HG03565 (cell line): Measurements from ENCODE around the gene GCNA.

ENCODE experiments used
- ATAC-seq: cut with Tn5 transposase; IDR thresholded peaks from one replicate; pipeline ENCODE4 v1.9.1; 2021; ENCODE audit warnings: mild to moderate bottlenecking, moderate library complexity; ENCODE audit not compliant: unreplicated experiment

GCNA gene, protein sequence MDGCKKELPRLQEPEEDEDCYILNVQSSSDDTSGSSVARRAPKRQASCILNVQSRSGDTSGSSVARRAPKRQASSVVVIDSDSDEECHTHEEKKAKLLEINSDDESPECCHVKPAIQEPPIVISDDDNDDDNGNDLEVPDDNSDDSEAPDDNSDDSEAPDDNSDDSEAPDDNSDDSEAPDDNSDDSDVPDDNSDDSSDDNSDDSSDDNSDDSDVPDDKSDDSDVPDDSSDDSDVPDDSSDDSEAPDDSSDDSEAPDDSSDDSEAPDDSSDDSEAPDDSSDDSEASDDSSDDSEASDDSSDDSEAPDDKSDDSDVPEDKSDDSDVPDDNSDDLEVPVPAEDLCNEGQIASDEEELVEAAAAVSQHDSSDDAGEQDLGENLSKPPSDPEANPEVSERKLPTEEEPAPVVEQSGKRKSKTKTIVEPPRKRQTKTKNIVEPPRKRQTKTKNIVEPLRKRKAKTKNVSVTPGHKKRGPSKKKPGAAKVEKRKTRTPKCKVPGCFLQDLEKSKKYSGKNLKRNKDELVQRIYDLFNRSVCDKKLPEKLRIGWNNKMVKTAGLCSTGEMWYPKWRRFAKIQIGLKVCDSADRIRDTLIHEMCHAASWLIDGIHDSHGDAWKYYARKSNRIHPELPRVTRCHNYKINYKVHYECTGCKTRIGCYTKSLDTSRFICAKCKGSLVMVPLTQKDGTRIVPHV

DNA sequence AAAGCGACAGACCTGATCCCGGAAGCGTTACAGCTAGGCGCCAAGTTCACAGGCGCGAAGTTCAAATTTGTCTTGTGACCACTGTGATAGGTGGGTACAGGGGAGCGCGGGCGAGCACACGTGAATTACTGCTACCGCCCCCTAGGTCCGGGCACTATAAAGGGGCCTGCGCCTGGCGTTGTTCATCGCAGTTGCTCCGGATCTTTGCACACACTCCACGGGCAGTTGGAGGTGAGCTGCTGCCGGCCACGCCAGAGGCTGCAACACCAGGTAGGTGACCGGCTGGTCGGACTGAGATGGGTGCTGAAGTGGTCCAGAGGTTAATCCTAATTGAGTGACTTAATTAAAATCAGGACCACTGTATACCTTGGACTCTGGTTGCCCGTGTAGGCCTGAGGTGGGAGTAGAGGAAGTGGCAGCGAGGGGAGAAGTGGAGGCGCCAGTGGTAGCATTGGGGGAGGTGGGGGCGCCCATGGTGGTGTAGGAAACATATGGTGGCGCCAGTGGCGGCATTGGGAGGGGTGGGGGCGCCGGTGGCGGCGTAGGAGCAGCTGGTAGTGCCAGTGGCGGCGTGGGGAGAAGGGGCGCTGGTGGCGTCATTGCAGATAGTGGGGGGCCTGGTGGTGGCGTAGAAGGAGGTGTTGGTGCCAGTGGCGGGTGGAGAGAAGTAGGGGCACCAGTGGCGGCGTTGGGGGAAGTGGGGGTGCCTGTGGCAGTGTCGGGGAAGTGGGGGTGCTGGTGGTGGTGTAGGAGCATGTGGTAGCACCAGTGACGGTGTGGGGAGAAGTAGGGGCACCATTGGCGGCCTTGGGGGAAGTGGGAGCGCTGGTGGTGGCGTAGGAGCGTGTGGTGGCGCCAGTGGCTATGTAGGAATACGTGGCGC lies at the start of gene GCNA:
Gene GCNA, plus strand, starts transcription at position 185 of the 883 bp plus-strand sequence. CDS start 2,385 bp downstream, outside the sequence.
- no peak for ATAC-seq

DNA sequence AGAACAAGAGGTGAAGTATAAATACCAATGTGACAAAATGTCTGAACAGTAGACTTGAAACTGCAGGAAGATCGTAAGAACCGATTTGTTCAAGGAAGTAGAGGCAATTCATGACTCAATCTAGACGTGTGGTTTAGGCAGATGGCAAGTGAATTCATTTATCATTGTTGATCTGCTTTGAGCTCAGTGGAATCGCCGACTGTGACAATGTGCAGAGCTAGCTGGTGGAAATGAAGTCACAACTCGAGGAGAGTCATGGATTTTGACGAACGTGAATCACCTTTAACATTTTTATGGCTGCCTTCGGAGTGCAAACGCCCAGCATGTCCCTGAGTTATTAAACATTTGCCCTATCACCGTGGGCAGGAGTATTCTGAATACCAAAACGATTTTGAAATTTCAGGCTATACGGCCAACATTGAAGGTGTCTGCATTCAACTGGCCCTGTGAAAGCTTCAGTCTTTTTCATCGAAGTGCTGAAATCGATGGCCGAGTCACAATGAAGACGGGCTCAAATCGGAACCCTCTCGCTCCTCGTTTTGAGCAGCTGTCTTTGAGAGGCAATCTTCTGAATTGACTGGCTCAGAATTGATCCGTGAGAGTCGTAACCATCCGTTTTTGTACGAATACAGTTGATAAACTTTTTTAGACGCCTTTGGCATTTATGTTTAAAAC lies 46.0 kb upstream of the GCNA start:
- peak; percentile 13 for ATAC-seq

DNA sequence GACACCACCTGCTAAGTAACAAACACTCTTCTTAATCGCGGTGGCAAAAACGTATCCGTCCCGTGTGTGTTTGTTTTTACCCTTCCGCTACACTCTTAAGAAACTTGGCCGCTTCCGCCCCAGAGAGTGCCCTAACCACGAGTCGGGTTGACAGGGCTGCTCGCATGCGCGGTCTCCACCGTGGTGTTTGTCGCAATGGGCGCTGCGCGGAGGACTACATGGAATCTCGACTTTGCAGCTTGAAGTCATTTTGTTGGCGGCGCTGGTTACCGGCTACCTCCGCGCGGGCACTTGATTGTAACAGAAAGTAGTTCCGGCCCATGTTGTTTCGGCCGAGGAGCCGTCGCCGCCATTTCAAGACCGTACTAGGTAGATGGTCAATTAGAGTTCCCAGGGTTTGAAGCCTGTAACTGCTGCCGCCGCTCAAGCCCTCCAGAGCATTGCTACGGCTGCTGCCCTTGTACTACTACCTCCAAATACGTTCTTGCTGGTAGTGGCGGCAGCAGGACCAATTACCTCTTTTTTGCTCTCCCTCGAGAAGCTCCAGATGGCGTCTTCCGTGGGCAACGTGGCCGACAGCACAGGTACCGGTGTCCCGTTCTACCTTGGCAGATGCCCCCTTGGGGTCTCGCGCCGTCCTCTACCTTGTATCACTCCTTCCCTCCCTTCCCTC lies 45.3 kb upstream of the GCNA start, which contains the start of gene OGT:
Gene OGT, plus strand, starts transcription at position 352 of the 673 bp plus-strand sequence. Its CDS starts 196 bp downstream, at position 548.
- ATAC-seq, result peak; percentile 67

DNA sequence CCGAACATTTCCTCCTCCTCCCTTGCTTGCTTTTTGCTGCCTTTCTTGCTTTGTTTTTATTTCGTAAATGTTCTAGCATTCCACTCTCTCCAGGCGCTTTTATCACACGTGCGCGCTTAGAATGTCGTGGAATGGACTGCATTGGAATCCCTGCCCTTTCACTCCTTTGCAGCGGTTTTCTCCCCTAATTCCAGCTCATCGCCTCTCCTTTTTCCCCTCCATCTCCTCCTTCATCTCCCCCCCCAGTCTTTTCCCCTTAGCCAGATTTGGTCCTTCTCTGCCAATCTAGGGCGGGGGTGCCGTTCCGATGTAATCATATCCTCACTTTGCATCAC lies 44.8 kb upstream of the GCNA start:
- no peak for ATAC-seq

DNA sequence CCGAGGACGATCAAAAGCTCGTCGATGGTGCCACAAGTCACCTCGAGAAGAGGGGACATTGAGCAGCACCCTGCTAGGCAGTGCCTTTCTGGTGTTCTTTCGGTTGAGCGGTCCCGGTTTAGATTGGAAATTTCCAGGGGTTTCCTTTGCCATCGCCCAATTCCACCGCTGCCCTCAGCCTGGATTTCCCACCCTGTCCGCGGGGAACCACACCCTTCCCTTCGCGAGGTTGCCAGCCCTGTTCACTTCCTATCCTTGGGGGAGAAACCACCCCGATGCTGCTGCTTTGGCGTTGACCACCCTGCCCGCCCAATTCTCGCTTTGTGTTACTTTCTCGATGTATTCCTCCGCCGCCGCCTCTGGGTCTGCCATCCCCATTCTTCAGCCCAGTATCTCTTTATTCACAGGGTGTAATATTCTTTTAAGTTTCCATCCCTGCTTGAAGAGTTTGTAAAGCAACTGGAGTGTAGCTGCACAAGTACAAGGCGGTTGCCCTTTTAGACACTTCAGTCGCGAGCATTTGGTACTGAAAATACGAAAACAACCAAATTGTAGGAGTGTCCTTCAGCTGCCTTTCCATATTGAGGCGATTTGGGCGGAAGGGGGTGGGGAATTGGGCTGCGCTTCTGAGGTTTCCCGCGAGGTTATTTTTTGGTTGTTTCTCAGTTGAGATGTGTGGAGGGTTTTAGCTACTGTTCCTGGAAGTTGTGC lies 44.2 kb upstream of the GCNA start:
- no peak for ATAC-seq

DNA sequence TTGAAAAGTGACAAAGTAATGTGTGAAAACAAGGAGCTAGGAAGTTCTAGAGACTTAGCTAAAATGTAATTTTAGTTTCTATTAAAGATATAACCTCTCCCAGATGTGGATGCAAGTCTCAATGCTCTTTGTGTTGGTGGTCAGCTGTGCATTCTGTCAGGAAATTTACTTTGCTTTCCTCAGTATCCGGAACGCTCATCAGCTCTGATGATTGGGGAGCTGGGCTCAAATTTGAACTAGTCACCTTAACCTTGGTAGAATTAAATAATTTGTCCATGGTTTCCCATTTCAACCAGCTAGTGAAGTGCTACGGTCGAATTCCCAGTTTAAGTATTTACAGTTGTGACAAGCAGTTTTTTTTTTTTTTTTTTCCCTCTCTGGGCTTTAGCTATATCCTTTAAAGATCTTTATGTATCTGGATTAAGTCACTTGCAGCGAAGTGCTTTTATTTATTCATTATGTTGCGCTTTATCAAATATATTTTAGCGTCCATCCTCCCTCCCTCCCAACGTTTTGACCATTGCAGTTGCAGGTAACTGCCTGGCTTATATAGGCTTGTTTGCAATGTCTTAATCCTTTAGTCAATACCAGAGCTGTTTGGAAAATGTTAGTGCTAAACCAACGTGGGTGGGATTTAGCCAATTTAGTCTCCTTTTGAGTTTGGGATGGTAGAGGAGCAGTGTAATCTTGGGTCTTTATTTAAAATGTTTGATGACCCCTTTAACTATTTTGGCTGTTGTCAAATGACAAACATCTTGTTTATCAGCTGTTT lies 43.3 kb upstream of the GCNA start:
- no peak for ATAC-seq

DNA sequence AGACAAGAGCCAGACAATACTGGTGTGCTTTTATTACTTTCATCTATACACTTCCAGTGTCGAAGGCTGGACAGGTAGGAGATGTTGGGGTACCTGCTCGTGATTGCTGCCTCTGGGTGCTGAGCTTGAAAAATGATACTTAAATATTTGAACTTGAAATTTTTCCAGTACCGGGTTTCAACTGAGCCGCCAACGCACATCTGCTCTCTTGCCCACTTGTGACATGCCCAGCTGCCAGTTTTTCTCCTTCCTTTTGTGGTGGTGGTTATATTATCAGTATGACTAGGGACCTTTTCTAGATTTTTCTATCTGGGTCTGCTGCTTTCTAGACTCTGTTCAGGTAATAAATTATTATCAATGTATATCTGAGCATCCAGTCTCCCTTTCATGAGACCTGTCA lies 42.0 kb upstream of the GCNA start:
- ATAC-seq, result no peak

DNA sequence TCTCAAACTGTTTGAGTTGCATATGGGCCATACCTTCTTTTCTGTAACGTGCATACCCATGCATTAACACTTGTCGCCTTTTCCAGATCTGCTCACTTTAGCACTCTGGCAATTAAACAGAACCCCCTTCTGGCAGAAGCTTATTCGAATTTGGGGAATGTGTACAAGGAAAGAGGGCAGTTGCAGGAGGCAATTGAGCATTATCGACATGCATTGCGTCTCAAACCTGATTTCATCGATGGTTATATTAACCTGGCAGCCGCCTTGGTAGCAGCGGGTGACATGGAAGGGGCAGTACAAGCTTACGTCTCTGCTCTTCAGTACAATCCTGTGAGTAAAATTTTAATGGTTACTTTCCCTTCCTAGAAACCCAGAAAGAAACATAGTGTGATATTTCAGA lies 40.5 kb upstream of the GCNA start:
- no peak for ATAC-seq

DNA sequence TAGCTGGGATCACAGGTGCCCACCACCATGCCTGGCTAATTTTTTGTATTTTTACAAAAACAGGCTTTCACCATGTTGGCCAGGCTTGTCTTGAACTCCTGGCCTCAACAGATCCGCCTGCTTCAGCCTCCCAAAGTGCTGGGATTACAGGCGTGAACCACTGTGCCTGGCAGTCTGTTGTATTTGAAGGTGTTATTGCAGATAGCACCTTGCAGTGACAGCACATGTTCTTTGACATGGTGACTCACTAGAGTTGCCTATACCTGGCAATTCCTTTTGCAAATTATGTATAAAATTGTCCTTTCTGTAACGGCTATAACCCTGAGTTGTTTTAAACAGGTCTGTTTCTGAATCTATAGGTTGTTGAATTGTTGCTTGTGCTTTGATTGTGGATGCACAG lies 37.4 kb upstream of the GCNA start:
- ATAC-seq, result peak; percentile 18

DNA sequence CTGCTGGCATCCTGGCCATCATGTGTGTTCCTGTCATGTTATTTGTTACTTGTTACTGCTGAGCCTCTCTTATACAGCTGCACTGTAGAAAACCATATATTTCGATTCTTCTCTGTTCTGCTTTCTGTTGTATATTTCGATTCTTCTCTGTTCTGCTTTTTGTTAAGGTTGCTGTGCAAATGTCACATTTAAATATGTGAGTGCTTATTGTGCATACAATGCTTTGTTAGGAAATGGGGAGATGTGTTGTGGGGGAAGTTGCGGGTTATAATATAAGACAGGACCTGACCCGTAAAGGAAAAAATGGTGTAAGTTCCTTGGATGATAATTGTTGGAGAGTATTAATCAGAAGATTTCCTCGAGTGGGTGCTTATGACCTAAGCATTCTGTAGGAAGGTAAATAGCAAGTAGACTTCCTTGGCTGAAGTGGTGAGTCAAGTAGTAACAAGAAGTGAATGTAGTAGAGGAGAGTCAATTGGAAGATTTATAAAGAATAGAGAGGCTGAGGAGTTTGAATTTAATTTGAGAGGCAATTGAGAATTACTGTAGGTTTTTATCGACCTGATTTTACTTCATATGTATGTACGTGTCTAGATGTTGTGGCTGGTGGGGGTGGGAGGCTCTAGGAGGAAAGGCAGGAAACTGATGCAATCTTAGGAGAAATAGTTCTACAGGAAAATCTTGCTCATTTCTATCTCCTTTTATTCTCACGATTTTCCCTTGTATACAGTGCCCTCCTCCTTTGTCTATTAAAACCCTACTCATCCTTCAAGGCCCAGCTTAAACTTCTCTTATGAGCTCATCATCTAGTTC lies 36.8 kb upstream of the GCNA start:
- peak; percentile 76 for ATAC-seq

DNA sequence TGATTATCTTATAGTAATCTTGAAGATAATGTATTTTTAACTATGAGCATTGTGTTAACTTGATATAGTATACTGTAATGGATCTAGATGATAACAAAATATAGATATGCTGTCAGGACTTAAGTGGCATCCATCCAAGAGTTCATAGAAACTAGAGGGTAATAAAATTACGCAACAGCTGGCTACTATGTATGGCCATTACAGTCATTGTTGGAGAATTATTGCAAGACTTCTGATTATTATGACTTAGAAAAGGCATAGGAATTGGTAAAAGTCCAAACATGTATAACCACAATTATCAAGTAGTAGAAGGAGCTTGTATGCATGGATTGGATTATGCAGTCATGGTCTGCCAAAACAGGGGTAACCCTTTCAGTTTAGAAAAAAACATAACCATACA lies 35.8 kb upstream of the GCNA start:
- ATAC-seq, result no peak

DNA sequence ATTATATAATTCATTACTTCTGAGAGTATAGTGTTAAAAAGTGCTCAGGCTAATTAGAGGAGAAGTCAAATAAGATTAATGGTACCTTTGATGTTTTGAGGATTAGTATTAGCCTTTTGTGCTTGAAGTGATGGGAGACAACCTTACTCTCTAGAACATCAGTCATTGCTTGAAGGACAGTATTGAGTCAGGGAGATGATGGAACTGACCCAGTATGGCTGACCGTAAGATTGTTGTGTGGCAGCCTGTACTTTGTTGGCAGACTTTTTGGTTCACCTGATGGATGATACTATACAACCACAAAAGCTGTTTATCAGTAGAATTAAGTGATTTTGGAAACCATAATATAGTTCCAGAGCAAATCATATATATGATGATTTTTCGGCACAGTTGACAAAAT lies 35.4 kb upstream of the GCNA start:
- no peak for ATAC-seq

DNA sequence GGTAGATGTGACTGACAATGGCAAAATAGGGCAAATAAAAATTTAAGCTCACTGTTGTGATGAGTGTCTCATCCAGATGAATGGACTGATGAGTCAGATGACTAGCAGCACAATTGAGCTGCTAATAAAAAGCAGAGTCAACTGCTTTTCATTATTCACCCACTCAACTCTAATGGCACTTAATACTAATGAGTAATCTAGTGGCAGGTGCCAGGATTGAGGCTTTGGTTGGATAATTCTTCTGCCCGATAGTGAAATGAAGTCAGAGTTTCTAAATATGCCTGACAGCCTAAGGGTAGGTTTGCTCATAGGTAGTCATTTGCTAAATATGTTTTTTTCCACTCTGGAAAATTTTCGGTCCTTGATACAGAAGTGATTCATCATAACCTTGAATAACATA lies 34.9 kb upstream of the GCNA start:
- no peak for ATAC-seq

DNA sequence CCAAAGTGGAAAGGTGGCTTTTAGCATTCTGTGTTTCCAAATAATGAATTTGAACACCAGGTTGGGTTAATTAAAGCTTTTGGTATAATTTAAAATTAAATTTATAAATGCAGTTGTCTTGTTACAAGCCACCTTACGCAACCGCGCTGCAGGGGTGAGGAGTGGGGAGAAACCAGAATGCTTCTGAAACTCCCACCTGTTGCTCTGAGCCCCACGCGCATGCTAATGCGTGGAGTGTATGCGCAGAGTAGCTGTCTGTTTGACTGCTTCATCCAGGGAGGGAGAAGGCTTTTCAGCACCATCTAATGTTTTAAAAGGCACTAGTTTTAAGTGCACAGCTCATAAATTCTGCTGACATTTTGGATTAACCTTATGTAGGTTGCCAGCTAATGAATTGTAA lies 32.9 kb upstream of the GCNA start:
- ATAC-seq, result no peak

DNA sequence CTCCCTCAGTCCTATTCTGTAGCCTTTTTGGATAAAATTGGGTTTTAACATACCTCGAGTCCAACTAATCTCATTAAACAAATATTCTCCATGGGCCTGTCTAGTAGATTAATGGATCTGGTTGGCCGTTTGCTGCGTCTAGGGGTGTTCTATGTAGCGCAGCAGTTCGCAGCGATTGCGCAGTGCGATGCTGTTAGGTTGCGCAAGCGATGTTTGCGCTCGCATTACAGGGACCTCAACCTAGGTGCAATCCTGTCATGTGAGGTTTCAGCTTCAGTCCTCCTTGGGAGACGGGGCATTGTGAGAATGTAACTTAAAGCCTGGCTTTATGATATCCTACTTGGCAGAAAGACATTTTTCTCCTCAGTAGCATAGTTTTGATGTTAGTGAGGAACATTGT lies 31.4 kb upstream of the GCNA start:
- no peak for ATAC-seq

DNA sequence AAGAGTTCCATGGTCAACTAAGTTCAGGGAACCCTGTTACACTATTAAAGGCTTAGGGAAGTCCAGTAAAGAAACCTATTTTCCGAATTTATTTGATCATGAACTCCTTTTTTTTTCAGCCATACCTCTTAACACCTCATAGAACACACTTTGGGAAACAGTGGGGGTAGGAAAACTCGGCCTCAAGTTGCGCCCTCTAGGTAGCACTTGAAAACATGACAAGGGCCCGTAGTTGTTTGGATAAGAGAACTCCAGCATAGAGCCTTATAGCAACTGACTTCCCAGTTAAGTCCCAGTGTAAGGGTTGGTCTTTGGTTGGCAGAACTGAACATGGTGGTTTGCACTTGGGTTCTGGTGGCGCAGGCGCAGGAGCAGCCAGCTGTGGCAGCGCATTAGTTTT lies 30.9 kb upstream of the GCNA start:
- no peak for ATAC-seq

DNA sequence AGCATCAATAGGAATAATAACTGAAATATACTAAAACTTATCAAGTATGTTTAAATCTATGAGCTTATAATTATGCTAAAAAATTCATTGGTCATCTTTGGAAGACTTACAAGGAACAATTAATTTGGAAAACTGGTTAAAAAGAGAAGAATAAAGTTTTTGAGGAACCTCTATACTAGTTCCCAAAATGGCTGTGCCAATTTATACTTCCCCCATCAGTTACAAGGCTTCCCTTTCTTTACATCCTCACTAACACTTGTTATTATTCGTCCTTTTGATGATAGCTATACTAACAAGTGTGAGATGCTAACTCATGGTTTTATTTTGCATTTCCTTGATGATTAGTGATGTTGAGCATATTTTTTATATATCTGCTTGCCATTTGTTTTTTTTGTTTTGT lies 28.3 kb upstream of the GCNA start:
- ATAC-seq, result no peak

DNA sequence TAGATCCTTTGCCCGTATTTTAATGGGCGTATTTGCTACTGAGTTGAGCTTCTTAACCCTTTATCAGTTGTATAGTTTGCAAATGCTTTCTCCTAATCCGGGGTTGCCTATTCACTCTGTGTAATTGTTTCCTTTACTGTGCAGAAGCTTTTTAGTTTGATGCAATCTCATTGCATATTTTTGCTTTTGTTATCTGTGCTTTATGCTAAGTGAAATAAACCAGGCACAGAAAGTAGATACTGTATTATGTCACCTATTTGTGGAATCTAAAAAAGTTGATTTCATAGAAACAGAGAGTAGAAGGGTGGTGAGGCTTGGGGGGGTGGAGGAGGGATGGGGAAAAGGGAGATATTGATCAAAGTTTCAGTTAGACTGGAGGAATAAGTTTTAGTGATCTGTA lies 27.7 kb upstream of the GCNA start:
- ATAC-seq, result no peak
